ENCODE results near the gene ACBD5. TPM values are rescaled to one million over a fixed set of nuclear protein-coding genes. Genes with fewer than 3 reads are reported as not detected.

The ACBD5 gene
- total and polyA plus RNA-seq, 4 donors: 12.6 to 39.7 (median 17.1) TPM

GRCh38 chr10:27252267-27253000, 11.8 kb upstream of the ACBD5 start:
- H3K27ac ChIP-seq (ENCODE audit: low read depth in 1 of 2, low read length in 2 of 2): peak overlapping the region; percentile 42 to 83
- H3K36me3 ChIP-seq (ENCODE audit: control insufficient read depth in 4 of 4, insufficient read depth in 3 of 4, low read depth in 1 of 4, low read length in 3 of 4): no peaks in the 10 kb centered on the region
- TF ChIP-seq JUND (IDR thresholded peaks at IDR 0.05) (no peak), GABPA (IDR thresholded peaks at IDR 0.05 in 1 of 2, conservative IDR thresholded peaks at IDR 0.05 in 1 of 2) (no peak), YY1 (IDR thresholded peaks at IDR 0.05) (peak; percentile 54), EGR1 (IDR thresholded peaks at IDR 0.05; ENCODE audit: low read depth in 2 of 2) (peak; percentile 65 to 71), RAD21 (IDR thresholded peaks at IDR 0.05) (peak in 1 of 2 donors; percentile 46)
- no peaks in the 10 kb centered on the region for H3K9me3 ChIP-seq (ENCODE audit: control insufficient read depth in 4 of 4, low read length in 3 of 4)
- peak overlapping the region in 2 of 3 donors; percentile 56 to 70 for H3K4me3 ChIP-seq (ENCODE audit: low read depth in 1 of 3, low read length in 3 of 3)
- H3K4me1 ChIP-seq (ENCODE audit: control insufficient read depth in 4 of 4, insufficient read depth in 4 of 4, low read length in 3 of 4): no peaks in the 10 kb centered on the region
- H3K9ac ChIP-seq (ENCODE audit: low read depth in 1 of 2, low read length in 2 of 2): no peak overlapping the region
- H3K27me3 ChIP-seq (ENCODE audit: control insufficient read depth in 4 of 4, insufficient read depth in 4 of 4, low read length in 3 of 4): no peaks in the 10 kb centered on the region
- 14% methylated on average over 63 of the region's 63 CpGs for WGBS
- DNase-seq (ENCODE audit: low spot score): peak; percentile 87

DNA sequence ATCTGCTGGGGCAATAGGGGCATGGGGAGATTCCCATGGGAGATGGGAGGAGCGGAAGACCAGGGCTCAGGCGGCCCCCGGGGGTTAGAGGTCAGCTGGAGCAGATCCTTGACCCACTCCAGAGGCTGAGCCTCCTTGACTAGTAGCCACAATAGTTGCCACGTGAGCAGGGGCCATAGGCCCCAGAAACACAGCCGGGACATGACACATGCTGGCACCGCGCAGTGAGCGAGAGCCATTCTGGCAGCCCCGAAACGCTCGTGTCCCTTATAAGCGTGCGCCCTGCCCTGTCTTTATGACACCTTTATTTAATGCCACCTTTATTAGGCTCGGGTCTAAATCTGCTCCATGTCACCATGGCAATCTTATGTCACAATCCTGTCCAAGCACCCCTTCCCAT, 11.0 kb upstream of the ACBD5 start:
- Histone ChIP-seq H3K36me3 (ENCODE audit: control insufficient read depth in 4 of 4, insufficient read depth in 3 of 4, low read depth in 1 of 4, low read length in 3 of 4) (no peaks in the 10 kb centered on the region), H3K27me3 (ENCODE audit: control insufficient read depth in 4 of 4, insufficient read depth in 4 of 4, low read length in 3 of 4) (no peaks in the 10 kb centered on the region), H3K9me3 (ENCODE audit: control insufficient read depth in 4 of 4, low read length in 3 of 4) (no peaks in the 10 kb centered on the region), H3K9ac (ENCODE audit: low read depth in 1 of 2, low read length in 2 of 2) (no peak overlapping the region), H3K4me1 (ENCODE audit: control insufficient read depth in 4 of 4, insufficient read depth in 4 of 4, low read length in 3 of 4) (no peaks in the 10 kb centered on the region), H3K27ac (ENCODE audit: low read depth in 1 of 2, low read length in 2 of 2) (no peak overlapping the region), H3K4me3 (ENCODE audit: low read depth in 1 of 3, low read length in 3 of 3) (no peak overlapping the region)
- TF ChIP-seq YY1 (IDR thresholded peaks at IDR 0.05) (no peak), GABPA (IDR thresholded peaks at IDR 0.05 in 1 of 2, conservative IDR thresholded peaks at IDR 0.05 in 1 of 2) (no peak), ZBTB33 (IDR thresholded peaks at IDR 0.05) (no peak), NR2F2 (IDR thresholded peaks at IDR 0.05) (no peak), HNF4A (conservative IDR thresholded peaks at IDR 0.05) (no peak), HNF4G (IDR thresholded peaks at IDR 0.05) (no peak), EGR1 (IDR thresholded peaks at IDR 0.05; ENCODE audit: low read depth in 2 of 2) (no peak), FOXA1 (IDR thresholded peaks at IDR 0.05) (no peak)
- TF ChIP-seq, protein P1, sequence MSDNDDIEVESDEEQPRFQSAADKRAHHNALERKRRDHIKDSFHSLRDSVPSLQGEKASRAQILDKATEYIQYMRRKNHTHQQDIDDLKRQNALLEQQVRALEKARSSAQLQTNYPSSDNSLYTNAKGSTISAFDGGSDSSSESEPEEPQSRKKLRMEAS (IDR thresholded peaks at IDR 0.05): no peak
- TF ChIP-seq, protein P2, sequence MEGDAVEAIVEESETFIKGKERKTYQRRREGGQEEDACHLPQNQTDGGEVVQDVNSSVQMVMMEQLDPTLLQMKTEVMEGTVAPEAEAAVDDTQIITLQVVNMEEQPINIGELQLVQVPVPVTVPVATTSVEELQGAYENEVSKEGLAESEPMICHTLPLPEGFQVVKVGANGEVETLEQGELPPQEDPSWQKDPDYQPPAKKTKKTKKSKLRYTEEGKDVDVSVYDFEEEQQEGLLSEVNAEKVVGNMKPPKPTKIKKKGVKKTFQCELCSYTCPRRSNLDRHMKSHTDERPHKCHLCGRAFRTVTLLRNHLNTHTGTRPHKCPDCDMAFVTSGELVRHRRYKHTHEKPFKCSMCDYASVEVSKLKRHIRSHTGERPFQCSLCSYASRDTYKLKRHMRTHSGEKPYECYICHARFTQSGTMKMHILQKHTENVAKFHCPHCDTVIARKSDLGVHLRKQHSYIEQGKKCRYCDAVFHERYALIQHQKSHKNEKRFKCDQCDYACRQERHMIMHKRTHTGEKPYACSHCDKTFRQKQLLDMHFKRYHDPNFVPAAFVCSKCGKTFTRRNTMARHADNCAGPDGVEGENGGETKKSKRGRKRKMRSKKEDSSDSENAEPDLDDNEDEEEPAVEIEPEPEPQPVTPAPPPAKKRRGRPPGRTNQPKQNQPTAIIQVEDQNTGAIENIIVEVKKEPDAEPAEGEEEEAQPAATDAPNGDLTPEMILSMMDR (IDR thresholded peaks at IDR 0.05; ENCODE audit: low read depth, low read length, missing input control): no peak
- DNase-seq (ENCODE audit: low spot score): no peak
- 96% methylated on average over 14 of the region's 14 CpGs for WGBS

DNA sequence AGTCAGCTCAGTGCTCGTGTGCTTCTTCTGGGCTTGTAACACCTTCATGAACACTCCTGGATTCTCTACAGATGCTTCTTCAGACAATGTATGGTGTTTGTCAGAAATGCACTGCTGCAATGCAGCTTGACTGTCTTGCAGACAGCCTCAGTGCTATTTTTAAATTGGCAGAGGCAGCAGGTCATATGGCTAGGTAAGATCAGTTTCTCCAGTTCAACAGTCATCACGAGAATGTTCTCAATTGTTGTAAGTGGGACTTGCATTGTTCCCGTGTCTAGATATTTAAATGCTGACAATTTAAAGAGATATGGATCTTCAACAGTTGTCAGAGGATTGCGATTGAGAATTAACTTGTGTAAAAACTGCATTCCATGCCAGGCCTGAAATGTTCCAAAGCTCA, 7.6 kb upstream of the ACBD5 start:
- no peak for DNase-seq (ENCODE audit: low spot score)
- peaks cover 0 to 6% (median 4%) of the 10 kb centered on the region in 4 donors for H3K4me1 ChIP-seq (ENCODE audit: control insufficient read depth in 4 of 4, insufficient read depth in 4 of 4, low read length in 3 of 4)
- WGBS: 88% methylated on average over 4 of the region's 4 CpGs
- no peak overlapping the region for H3K27ac ChIP-seq (ENCODE audit: low read depth in 1 of 2, low read length in 2 of 2)
- H3K36me3 ChIP-seq (ENCODE audit: control insufficient read depth in 4 of 4, insufficient read depth in 3 of 4, low read depth in 1 of 4, low read length in 3 of 4): no peaks in the 10 kb centered on the region
- H3K4me3 ChIP-seq (ENCODE audit: low read depth in 1 of 3, low read length in 3 of 3): no peak overlapping the region
- no peaks in the 10 kb centered on the region for H3K9me3 ChIP-seq (ENCODE audit: control insufficient read depth in 4 of 4, low read length in 3 of 4)
- no peaks in the 10 kb centered on the region for H3K27me3 ChIP-seq (ENCODE audit: control insufficient read depth in 4 of 4, insufficient read depth in 4 of 4, low read length in 3 of 4)
- no peak overlapping the region for H3K9ac ChIP-seq (ENCODE audit: low read depth in 1 of 2, low read length in 2 of 2)
- TF ChIP-seq RXRA (IDR thresholded peaks at IDR 0.05) (no peak), ZBTB33 (IDR thresholded peaks at IDR 0.05) (no peak), GABPA (IDR thresholded peaks at IDR 0.05 in 1 of 2, conservative IDR thresholded peaks at IDR 0.05 in 1 of 2) (no peak), RAD21 (IDR thresholded peaks at IDR 0.05) (no peak)
- TF ChIP-seq, protein P3, sequence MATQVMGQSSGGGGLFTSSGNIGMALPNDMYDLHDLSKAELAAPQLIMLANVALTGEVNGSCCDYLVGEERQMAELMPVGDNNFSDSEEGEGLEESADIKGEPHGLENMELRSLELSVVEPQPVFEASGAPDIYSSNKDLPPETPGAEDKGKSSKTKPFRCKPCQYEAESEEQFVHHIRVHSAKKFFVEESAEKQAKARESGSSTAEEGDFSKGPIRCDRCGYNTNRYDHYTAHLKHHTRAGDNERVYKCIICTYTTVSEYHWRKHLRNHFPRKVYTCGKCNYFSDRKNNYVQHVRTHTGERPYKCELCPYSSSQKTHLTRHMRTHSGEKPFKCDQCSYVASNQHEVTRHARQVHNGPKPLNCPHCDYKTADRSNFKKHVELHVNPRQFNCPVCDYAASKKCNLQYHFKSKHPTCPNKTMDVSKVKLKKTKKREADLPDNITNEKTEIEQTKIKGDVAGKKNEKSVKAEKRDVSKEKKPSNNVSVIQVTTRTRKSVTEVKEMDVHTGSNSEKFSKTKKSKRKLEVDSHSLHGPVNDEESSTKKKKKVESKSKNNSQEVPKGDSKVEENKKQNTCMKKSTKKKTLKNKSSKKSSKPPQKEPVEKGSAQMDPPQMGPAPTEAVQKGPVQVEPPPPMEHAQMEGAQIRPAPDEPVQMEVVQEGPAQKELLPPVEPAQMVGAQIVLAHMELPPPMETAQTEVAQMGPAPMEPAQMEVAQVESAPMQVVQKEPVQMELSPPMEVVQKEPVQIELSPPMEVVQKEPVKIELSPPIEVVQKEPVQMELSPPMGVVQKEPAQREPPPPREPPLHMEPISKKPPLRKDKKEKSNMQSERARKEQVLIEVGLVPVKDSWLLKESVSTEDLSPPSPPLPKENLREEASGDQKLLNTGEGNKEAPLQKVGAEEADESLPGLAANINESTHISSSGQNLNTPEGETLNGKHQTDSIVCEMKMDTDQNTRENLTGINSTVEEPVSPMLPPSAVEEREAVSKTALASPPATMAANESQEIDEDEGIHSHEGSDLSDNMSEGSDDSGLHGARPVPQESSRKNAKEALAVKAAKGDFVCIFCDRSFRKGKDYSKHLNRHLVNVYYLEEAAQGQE (IDR thresholded peaks at IDR 0.05): no peak

All from liver (tissue), 9 donors.